Gastrocnemius medialis (tissue), 4 donors: ENCODE measurements around the gene STAT1. TPM values are rescaled to one million over a fixed set of nuclear protein-coding genes. Genes with fewer than 3 reads are reported as not detected.

Experiments used
- ATAC-seq, 2 donors: fragments of 150-250 bp; one replicate each; pipeline ENCODE4 v1.9.1; 2016
- DNase-seq, 2 donors: peaks; one replicate each; pipeline ENCODE4 v3.0.0-alpha.2; 2019
- H3K27ac ChIP-seq, 4 donors: fragments of 200-600 bp; sonication (generic); 1 replicate in 1 of 4; 2 replicates in 3 of 4; pipeline ENCODE4 v1.5.1; 2016 to 2018; ENCODE audit warnings: mild to moderate bottlenecking in 2 of 4, moderate library complexity in 1 of 4
- H3K27me3 ChIP-seq, 3 donors: fragments of 200-600 bp; sonication (generic) in 2 of 3; 1 replicate in 1 of 3; 2 replicates in 2 of 3; pipeline versions ENCODE4 v1.5.1 to v1.6.0; 2016 to 2019; ENCODE audit warnings: mild to moderate bottlenecking in 1 of 3, moderate library complexity in 1 of 3
- H3K36me3 ChIP-seq, 2 donors: fragments of 200-600 bp; sonication (generic) in 1 of 2; one replicate each; pipeline ENCODE4 v1.5.1; 2017 to 2018
- H3K4me1 ChIP-seq, 2 donors: fragments of 200-600 bp; sonication (generic) in 1 of 2; one replicate each; pipeline ENCODE4 v1.5.1; 2016 to 2017; ENCODE audit warnings: mild to moderate bottlenecking in 2 of 2
- H3K4me3 ChIP-seq, 4 donors: fragments of 200-600 bp; sonication (generic) in 3 of 4; 1 replicate in 1 of 4; 2 replicates in 3 of 4; pipeline ENCODE4 v1.5.1; 2016 to 2019; ENCODE audit warnings: mild to moderate bottlenecking in 2 of 4
- H3K9me3 ChIP-seq, 3 donors: fragments of 200-600 bp; sonication (generic) in 2 of 3; 1 replicate in 1 of 3; 2 replicates in 2 of 3; pipeline ENCODE4 v1.5.1; 2016 to 2019
- POLR2A ChIP-seq, 2 donors: fragments of 450-650 bp; IDR thresholded peaks; one replicate each; pipeline ENCODE4 v1.6.1; 2017; ENCODE audit warnings: antibody characterized with exemption in 2 of 2, mild to moderate bottlenecking in 2 of 2, moderate library complexity in 2 of 2
- in situ Hi-C, 4 donors: fragments of 200-750 bp; cut with MboI; loops; one replicate each; pipeline versions ENCODE4 v1.15.0 to v1.8.0; 2017; ENCODE audit warnings: low sequenced_read_pairs in 4 of 4
- intact Hi-C: fragments of 100-400 bp; cut with DNase I; formaldehyde crosslinking; loops from one replicate; pipeline ENCODE4 v1.15.1; 2023; ENCODE audit warnings: low total_unique reads
- total RNA-seq, 4 donors: library from RNA; depleted of rRNA; stranded (reverse); fragments of >200 nt; gene quantifications; one replicate each; pipeline versions ENCODE4 v1.1.0 to v1.2.3, GENCODE V29; 2016
- TF ChIP-seq, protein P1 (sequence below), 5 experiments: fragments of 450-650 bp in 3 of 5; fragments of 200-600 bp in 2 of 5; sonication (generic) in 2 of 5; IDR thresholded peaks in 4 of 5; conservative IDR thresholded peaks in 1 of 5; 1 replicate in 4 of 5; 2 replicates in 1 of 5; pipeline ENCODE4 v1.5.1; 2016 to 2019; ENCODE audit warnings: antibody characterized with exemption in 5 of 5, mild to moderate bottlenecking in 3 of 5, moderate library complexity in 3 of 5

STAT1 gene
- total RNA-seq, 4 donors from 2014 or later = 23.0 to 36.9 (median 28.6) TPM

DNA sequence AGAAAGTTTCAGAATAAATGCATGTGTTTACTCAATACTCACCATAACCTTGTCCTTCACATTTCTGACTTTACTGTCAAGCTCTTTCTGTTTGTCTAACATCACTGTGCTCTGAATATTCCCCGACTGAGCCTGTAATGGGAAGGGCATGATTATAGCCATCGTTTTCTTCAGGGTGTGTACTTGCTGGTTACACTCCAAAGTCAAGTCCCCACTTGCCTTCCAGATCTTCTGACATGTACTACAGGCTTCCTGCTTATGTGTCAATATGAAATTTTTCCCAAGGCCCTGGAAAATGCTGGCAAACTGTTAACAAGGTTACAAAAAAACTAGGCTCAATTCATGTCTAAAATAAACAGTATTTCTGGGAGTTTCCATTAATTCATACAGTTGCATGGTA, 12.9 kb downstream of the STAT1 start:
- no peak overlapping the region for H3K4me3 ChIP-seq
- TF ChIP-seq, protein P1, sequence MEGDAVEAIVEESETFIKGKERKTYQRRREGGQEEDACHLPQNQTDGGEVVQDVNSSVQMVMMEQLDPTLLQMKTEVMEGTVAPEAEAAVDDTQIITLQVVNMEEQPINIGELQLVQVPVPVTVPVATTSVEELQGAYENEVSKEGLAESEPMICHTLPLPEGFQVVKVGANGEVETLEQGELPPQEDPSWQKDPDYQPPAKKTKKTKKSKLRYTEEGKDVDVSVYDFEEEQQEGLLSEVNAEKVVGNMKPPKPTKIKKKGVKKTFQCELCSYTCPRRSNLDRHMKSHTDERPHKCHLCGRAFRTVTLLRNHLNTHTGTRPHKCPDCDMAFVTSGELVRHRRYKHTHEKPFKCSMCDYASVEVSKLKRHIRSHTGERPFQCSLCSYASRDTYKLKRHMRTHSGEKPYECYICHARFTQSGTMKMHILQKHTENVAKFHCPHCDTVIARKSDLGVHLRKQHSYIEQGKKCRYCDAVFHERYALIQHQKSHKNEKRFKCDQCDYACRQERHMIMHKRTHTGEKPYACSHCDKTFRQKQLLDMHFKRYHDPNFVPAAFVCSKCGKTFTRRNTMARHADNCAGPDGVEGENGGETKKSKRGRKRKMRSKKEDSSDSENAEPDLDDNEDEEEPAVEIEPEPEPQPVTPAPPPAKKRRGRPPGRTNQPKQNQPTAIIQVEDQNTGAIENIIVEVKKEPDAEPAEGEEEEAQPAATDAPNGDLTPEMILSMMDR (IDR thresholded peaks at IDR 0.05 in 4 of 5, conservative IDR thresholded peaks at IDR 0.05 in 1 of 5) = no peak
- no peak for TF ChIP-seq POLR2A (IDR thresholded peaks at IDR 0.05)
- in situ Hi-C loops = loop anchor here in 3 of 4 donors (25.0 kb wide), 2 partner anchors 114 to 686 kb away; partner anchors contain the start of genes NABP1 (in 2 of the 3) and GLS (in 1 of the 3)
- intact Hi-C loops = no loop called here
- H3K27me3 ChIP-seq = no peaks in the 10 kb centered on the region
- H3K9me3 ChIP-seq = no peaks in the 10 kb centered on the region
- H3K4me1 ChIP-seq = no peaks in the 10 kb centered on the region
- H3K36me3 ChIP-seq = peaks cover 2 to 99% of the 10 kb centered on the region in 2 donors
- no peak overlapping the region for H3K27ac ChIP-seq
- ATAC-seq (no peak), DNase-seq (no peak)

DNA sequence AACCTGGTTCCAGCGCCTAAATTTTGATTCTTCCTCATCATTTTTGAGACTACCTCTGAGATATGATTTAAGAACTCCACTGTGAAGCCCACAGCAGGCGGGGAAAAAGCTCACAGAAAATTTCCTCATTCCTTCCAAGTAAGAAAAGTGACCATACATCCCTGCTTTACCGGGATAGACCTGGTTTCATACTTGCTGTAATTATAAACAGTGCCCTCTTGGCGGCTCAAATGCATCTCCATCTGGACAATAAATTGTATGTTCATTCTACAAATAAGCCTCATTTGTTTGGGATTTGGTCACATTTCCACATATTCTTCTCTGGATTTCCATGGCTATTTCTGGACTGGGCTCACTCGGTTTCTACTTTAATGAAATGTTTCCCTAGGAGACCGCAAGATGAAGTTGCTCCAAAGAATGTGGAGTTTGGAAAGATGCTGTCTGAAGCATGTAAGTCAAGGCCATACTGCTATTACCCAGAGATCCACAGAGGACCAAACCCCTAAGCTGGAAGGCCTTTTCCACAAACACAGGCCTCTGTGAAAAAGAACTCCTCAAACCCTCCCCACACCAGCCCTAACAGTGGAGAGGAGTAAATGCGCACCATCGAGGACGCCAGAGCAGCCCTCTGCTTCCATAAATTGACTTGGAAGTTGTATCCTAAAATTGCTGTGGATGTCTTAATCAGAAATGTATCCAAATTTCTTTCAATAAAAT, 13.9 kb downstream of the STAT1 start:
- no peak for DNase-seq
- no peak for ATAC-seq
- intact Hi-C loops (no loop called here), in situ Hi-C loops (loop anchor here in 3 of 4 donors (25.0 kb wide), 2 partner anchors 113 to 687 kb away; partner anchors contain the start of genes NABP1 (in 2 of the 3) and GLS (in 1 of the 3))
- Histone ChIP-seq H3K36me3 (peaks cover 2 to 99% of the 10 kb centered on the region in 2 donors), H3K9me3 (no peaks in the 10 kb centered on the region), H3K4me1 (no peaks in the 10 kb centered on the region), H3K4me3 (no peak overlapping the region), H3K27me3 (no peaks in the 10 kb centered on the region), H3K27ac (no peak overlapping the region)
- TF ChIP-seq POLR2A (IDR thresholded peaks at IDR 0.05) = no peak
- TF ChIP-seq, protein P1 (IDR thresholded peaks at IDR 0.05 in 4 of 5, conservative IDR thresholded peaks at IDR 0.05 in 1 of 5) = no peak

DNA sequence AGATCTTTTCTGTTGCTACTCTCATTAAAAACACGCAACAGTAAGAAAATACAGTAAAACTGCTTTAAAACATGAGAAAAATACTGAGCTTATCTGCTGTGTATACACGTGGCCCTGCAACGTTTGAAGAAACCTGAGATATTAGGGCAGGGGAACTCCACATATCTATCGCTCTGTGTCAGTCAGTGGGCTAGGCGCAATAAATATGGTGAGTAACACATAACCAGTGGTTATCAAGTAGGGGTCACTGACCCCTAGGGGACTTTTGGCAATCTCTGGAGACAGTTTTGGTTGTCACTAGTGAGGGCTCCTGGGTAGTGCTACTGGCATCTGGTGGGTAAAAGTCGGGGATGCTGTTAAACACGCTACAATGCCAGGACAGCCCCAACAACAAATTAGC, 14.9 kb downstream of the STAT1 start:
- Histone ChIP-seq H3K9me3 (no peaks in the 10 kb centered on the region), H3K4me1 (no peaks in the 10 kb centered on the region), H3K27me3 (no peaks in the 10 kb centered on the region), H3K4me3 (no peak overlapping the region), H3K36me3 (peaks cover 3 to 99% of the 10 kb centered on the region in 2 donors), H3K27ac (no peak overlapping the region)
- intact Hi-C loops = no loop called here
- in situ Hi-C loops = no loop called here
- ATAC-seq = no peak
- no peak for TF ChIP-seq POLR2A (IDR thresholded peaks at IDR 0.05)
- TF ChIP-seq, protein P1 (IDR thresholded peaks at IDR 0.05 in 4 of 5, conservative IDR thresholded peaks at IDR 0.05 in 1 of 5) = no peak
- no peak for DNase-seq

DNA sequence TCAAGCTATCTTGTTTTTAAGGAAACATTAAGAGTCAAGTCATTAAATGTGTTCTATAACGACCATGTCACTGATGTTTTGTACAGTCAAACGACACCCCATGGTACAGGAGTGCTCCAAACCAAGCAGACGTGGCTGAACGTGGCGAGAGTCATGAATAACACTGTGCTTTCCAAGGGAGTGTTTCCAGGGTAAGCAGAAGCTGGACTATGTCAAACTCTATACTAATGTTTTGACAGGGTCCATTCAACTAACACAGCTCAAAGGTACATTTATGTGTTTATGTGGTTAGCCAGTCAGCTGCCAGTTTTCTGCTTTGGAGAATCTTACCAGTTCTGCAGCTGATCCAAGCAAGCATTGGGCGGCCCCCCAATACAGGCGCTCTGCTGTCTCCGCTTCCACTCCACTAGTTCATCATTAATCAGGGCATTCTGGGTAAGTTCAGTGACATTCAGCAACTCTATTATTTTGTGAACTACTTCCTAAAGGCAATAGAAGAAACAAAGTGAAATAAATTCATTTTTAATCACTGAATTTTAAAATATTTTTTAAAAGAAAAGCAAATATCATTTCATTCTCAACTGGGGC, 16.4 kb downstream of the STAT1 start:
- TF ChIP-seq POLR2A (IDR thresholded peaks at IDR 0.05) = no peak
- TF ChIP-seq, protein P1 (IDR thresholded peaks at IDR 0.05 in 4 of 5, conservative IDR thresholded peaks at IDR 0.05 in 1 of 5) = no peak
- Histone ChIP-seq H3K4me1 (no peaks in the 10 kb centered on the region), H3K4me3 (no peak overlapping the region), H3K36me3 (peaks cover 6 to 98% of the 10 kb centered on the region in 2 donors), H3K27ac (no peak overlapping the region), H3K9me3 (no peaks in the 10 kb centered on the region), H3K27me3 (no peaks in the 10 kb centered on the region)
- ATAC-seq = no peak
- in situ Hi-C loops (no loop called here), intact Hi-C loops (no loop called here)
- no peak for DNase-seq
